T-helper 2 cell treated with Interferon-gamma antibody and Interleukin-4, amounts not matched to agents 100 ng/mL and 5 ng/mL, for 36 hours (primary cell): ENCODE measurements around the gene AATK. TPM values are rescaled to one million over a fixed set of nuclear protein-coding genes. Genes with fewer than 3 reads are reported as not detected.

Source experiments
- intact Hi-C: fragments of 100-400 bp; cut with micrococcal nuclease; formaldehyde crosslinking; loops from one replicate; pipeline ENCODE4 v1.15.1; 2023
- total RNA-seq: library from RNA; stranded (reverse); gene quantifications from 2 replicates; pipeline ENCODE4 v1.2.3, GENCODE V29; 2022

Gene AATK
- 0.27 and 0.32 TPM in 2 replicates for total RNA-seq

GRCh38 chr17:81166033-81166492, at the start of gene AATK:
AATK (minus strand) TSS chr17:81166221; CDS start chr17:81165992, 229 bp downstream.
- intact Hi-C loops: no loop called here

- intact Hi-C loops: no loop called here
Measured at GRCh38 chr17:81213978-81214377, 48.0 kb upstream of the AATK start.

- intact Hi-C loops: no loop called here
Measured at GRCh38 chr17:81212365-81212764, 46.3 kb upstream of the AATK start.

- intact Hi-C loops: no loop called here
Measured at GRCh38 chr17:81210868-81211267, 44.8 kb upstream of the AATK start.

GRCh38 chr17:81210466-81210865, 44.4 kb upstream of the AATK start:
- intact Hi-C loops: no loop called here

GRCh38 chr17:81209141-81209540, 43.1 kb upstream of the AATK start:
- intact Hi-C loops: no loop called here

- intact Hi-C loops: no loop called here
Measured at GRCh38 chr17:81208651-81209050, 42.6 kb upstream of the AATK start.

GRCh38 chr17:81207610-81208581, 41.9 kb upstream of the AATK start:
- intact Hi-C loops: no loop called here

GRCh38 chr17:81206657-81207056, 40.6 kb upstream of the AATK start:
- intact Hi-C loops: no loop called here

- intact Hi-C loops: no loop called here
Measured at GRCh38 chr17:81206166-81206565, 40.1 kb upstream of the AATK start.

- intact Hi-C loops: no loop called here
Measured at GRCh38 chr17:81204578-81204977, 38.6 kb upstream of the AATK start.

GRCh38 chr17:81203136-81203535, 37.1 kb upstream of the AATK start:
- intact Hi-C loops: no loop called here

- intact Hi-C loops: no loop called here
Measured at GRCh38 chr17:81202318-81202717, 36.3 kb upstream of the AATK start.

GRCh38 chr17:81200695-81201580, 34.9 kb upstream of the AATK start:
- intact Hi-C loops: no loop called here

GRCh38 chr17:81200201-81200600, 34.2 kb upstream of the AATK start:
- intact Hi-C loops: no loop called here

- intact Hi-C loops: no loop called here
Measured at GRCh38 chr17:81199482-81199830, 33.4 kb upstream of the AATK start.

GRCh38 chr17:81198826-81199481, 32.9 kb upstream of the AATK start:
- intact Hi-C loops: no loop called here

GRCh38 chr17:81197831-81198490, 31.9 kb upstream of the AATK start:
- intact Hi-C loops: no loop called here

GRCh38 chr17:81197409-81197795, 31.4 kb upstream of the AATK start:
- intact Hi-C loops: no loop called here

GRCh38 chr17:81196505-81197408, 30.7 kb upstream of the AATK start:
- intact Hi-C loops: no loop called here
